GM23248 (cell line): ENCODE measurements around the gene AMBRA1. TPM values are rescaled to one million over a fixed set of nuclear protein-coding genes. Genes with fewer than 3 reads are reported as not detected.

Experiments
- DNase-seq: peaks from one replicate; pipeline ENCODE4 v3.0.0-alpha.2; 2015
- H2AFZ ChIP-seq: fragments of 200-600 bp; sonication (generic); 2 replicates; pipeline ENCODE4 v1.6.1; 2016; ENCODE audit warnings: antibody characterized with exemption
- H3F3A ChIP-seq: fragments of 200-600 bp; sonication (generic); 2 replicates; pipeline ENCODE4 v1.6.1; 2016; ENCODE audit warnings: mild to moderate bottlenecking, antibody characterized with exemption, mixed run types; ENCODE audit not compliant: insufficient read depth
- H3K27ac ChIP-seq: fragments of 200-600 bp; sonication (generic); 2 replicates; pipeline ENCODE4 v1.5.1; 2016; ENCODE audit warnings: mild to moderate bottlenecking
- H3K27me3 ChIP-seq: fragments of 200-600 bp; sonication (generic); replicated peaks from 2 replicates; pipeline ENCODE4 v1.6.1; 2016; ENCODE audit warnings: mild to moderate bottlenecking; ENCODE audit not compliant: insufficient read depth
- H3K36me3 ChIP-seq: fragments of 200-600 bp; sonication (generic); 2 replicates; pipeline ENCODE4 v1.6.1; 2016; ENCODE audit warnings: low read depth, mild to moderate bottlenecking
- H3K4me1 ChIP-seq: fragments of 200-600 bp; sonication (generic); 2 replicates; pipeline ENCODE4 v1.6.1; 2016; ENCODE audit warnings: mild to moderate bottlenecking; ENCODE audit not compliant: insufficient read depth
- H3K4me2 ChIP-seq: fragments of 200-600 bp; sonication (generic); one replicate; pipeline ENCODE4 v1.6.1; 2016; ENCODE audit warnings: mild to moderate bottlenecking; ENCODE audit not compliant: unreplicated experiment
- H3K4me3 ChIP-seq: fragments of 200-600 bp; sonication (generic); 2 replicates; pipeline ENCODE4 v1.5.1; 2016; ENCODE audit warnings: mild to moderate bottlenecking
- H3K79me2 ChIP-seq: fragments of 200-600 bp; sonication (generic); 2 replicates; pipeline ENCODE4 v1.6.1; 2016; ENCODE audit warnings: mild to moderate bottlenecking; ENCODE audit not compliant: insufficient read depth
- H3K9ac ChIP-seq: fragments of 200-600 bp; sonication (generic); 2 replicates; pipeline ENCODE4 v1.6.1; 2016; ENCODE audit warnings: mild to moderate bottlenecking
- H3K9me2 ChIP-seq: fragments of 200-600 bp; sonication (generic); 2 replicates; pipeline ENCODE4 v1.6.1; 2016; ENCODE audit warnings: mixed run types, mild to moderate bottlenecking, moderate library complexity; ENCODE audit not compliant: insufficient read depth
- H3K9me3 ChIP-seq: fragments of 200-600 bp; sonication (generic); one replicate; pipeline ENCODE4 v1.6.1; 2017; ENCODE audit warnings: low read depth
- H4K20me1 ChIP-seq: fragments of 200-600 bp; sonication (generic); 2 replicates; pipeline ENCODE4 v1.6.0; 2016; ENCODE audit not compliant: insufficient read depth
- EZH2 ChIP-seq: fragments of 200-600 bp; sonication (generic); IDR thresholded peaks from 2 replicates; pipeline ENCODE4 v1.6.1; 2018; ENCODE audit warnings: antibody characterized with exemption, mild to moderate bottlenecking; ENCODE audit not compliant: insufficient read depth, poor library complexity, severe bottlenecking
- EZH2phosphoT487 ChIP-seq: fragments of 200-600 bp; sonication (generic); IDR thresholded peaks from 2 replicates; pipeline ENCODE4 v1.6.1; 2018; ENCODE audit warnings: antibody characterized with exemption, moderate library complexity, mild to moderate bottlenecking, low read depth; ENCODE audit not compliant: insufficient read depth
- WGBS, 2 experiments: methylation state at CpG; one replicate each; pipeline ENCODE4 v1.1.6; 2015 to 2017; ENCODE audit warnings: low lambda C conversion rate in 2 of 2, low coverage in 1 of 2; ENCODE audit errors: missing lambda C conversion rate in 2 of 2; 5-methylcytosine and 5-hydroxymethylcytosine counted together
- in situ Hi-C: fragments of 300-500 bp; cut with MboI; formaldehyde crosslinking; loops from 2 replicates; pipeline ENCODE4 v1.15.0; 2020
- polyA plus RNA-seq: library from polyadenylated mRNA; unstranded; fragments of >200 nt; fragmentation: Nextera tagmentation; extraction: Ambion mirVana; gene quantifications from 2 replicates; pipeline ENCODE4 v1.2.1, GENCODE V29; 2016
- total RNA-seq: library from RNA; depleted of rRNA; stranded (reverse); fragments of >200 nt; shearing (Covaris generic); gene quantifications from 2 replicates; pipeline ENCODE4 v1.2.3, GENCODE V29; 2014

Gene AMBRA1
- total and polyA plus RNA-seq, 2 experiments from 2014 or later: 5.0 to 46.0 TPM

GRCh38 chr11:46457659-46458424 lies 136.0 kb downstream of the AMBRA1 start:
- in situ Hi-C loops: no loop called here
- no peak overlapping the region for H3K4me3 ChIP-seq
- no peak overlapping the region for H3K9ac ChIP-seq
- no peak overlapping the region for H2AFZ ChIP-seq
- H3K27me3 ChIP-seq: no peaks in the 10 kb centered on the region
- 91 to 98% methylated on average over 7 of the region's 7 CpGs for WGBS, 2 experiments
- no peaks in the 10 kb centered on the region for H3K4me1 ChIP-seq
- H3K9me3 ChIP-seq: no peaks in the 10 kb centered on the region
- 0 out of 2 replicates have a peak, but pooled peaks cover 3% of the 10 kb centered on the region for H4K20me1 ChIP-seq
- H3F3A ChIP-seq: no peaks in the 10 kb centered on the region
- H3K27ac ChIP-seq: no peak overlapping the region
- no peak for DNase-seq
- H3K36me3 ChIP-seq: no peaks in the 10 kb centered on the region
- H3K79me2 ChIP-seq: peaks cover 16% of the 10 kb centered on the region; the same call in 1 of the 2 replicates
- TF ChIP-seq EZH2: no peak
- no peak for TF ChIP-seq EZH2phosphoT487
- no peak overlapping the region for H3K4me2 ChIP-seq
- no peaks in the 10 kb centered on the region for H3K9me2 ChIP-seq

- Histone ChIP-seq H3K4me2 (no peak overlapping the region), H2AFZ (no peak overlapping the region), H3K27me3 (no peaks in the 10 kb centered on the region), H3K36me3 (no peaks in the 10 kb centered on the region), H3K9ac (no peak overlapping the region), H3K4me1 (no peaks in the 10 kb centered on the region), H3K27ac (no peak overlapping the region), H3K79me2 (peaks cover 16% of the 10 kb centered on the region; the same call in 1 of the 2 replicates), H3K9me3 (no peaks in the 10 kb centered on the region), H4K20me1 (0 out of 2 replicates have a peak, but pooled peaks cover 3% of the 10 kb centered on the region), H3K9me2 (no peaks in the 10 kb centered on the region), H3K4me3 (no peak overlapping the region), H3F3A (no peaks in the 10 kb centered on the region)
- no peak for TF ChIP-seq EZH2
- 91 to 93% methylated on average over 3 of the region's 3 CpGs for WGBS, 2 experiments
- in situ Hi-C loops: no loop called here
- DNase-seq: no peak
Measured at GRCh38 chr11:46457021-46457420, 136.8 kb downstream of the AMBRA1 start.

- H3K36me3 ChIP-seq: no peaks in the 10 kb centered on the region
- H3K9me3 ChIP-seq: no peaks in the 10 kb centered on the region
- H3K9me2 ChIP-seq: no peaks in the 10 kb centered on the region
- no peak overlapping the region for H3K9ac ChIP-seq
- TF ChIP-seq EZH2: no peak
- no peak for TF ChIP-seq EZH2phosphoT487
- 0 out of 2 replicates have a peak, but pooled peaks cover 3% of the 10 kb centered on the region for H4K20me1 ChIP-seq
- no peak overlapping the region for H2AFZ ChIP-seq
- peaks cover 16% of the 10 kb centered on the region; the same call in 1 of the 2 replicates for H3K79me2 ChIP-seq
- no peak for DNase-seq
- no peaks in the 10 kb centered on the region for H3K27me3 ChIP-seq
- no peaks in the 10 kb centered on the region for H3K4me1 ChIP-seq
- H3K4me2 ChIP-seq: no peak overlapping the region
- H3F3A ChIP-seq: no peaks in the 10 kb centered on the region
- H3K27ac ChIP-seq: no peak overlapping the region
- 62 to 63% methylated on average over 8 of the region's 8 CpGs for WGBS, 2 experiments
- no peak overlapping the region for H3K4me3 ChIP-seq
- in situ Hi-C loops: no loop called here
Measured at GRCh38 chr11:46456269-46457001, 137.4 kb downstream of the AMBRA1 start.

GRCh38 chr11:46455834-46456233 lies 138.0 kb downstream of the AMBRA1 start:
- peaks cover 13% of the 10 kb centered on the region; the same call in 1 of the 2 replicates for H3K79me2 ChIP-seq
- no peak overlapping the region for H3K27ac ChIP-seq
- no peaks in the 10 kb centered on the region for H3F3A ChIP-seq
- no peak for TF ChIP-seq EZH2
- TF ChIP-seq EZH2phosphoT487: no peak
- 0 out of 2 replicates have a peak, but pooled peaks cover 3% of the 10 kb centered on the region for H4K20me1 ChIP-seq
- no peaks in the 10 kb centered on the region for H3K4me1 ChIP-seq
- H3K9me2 ChIP-seq: no peaks in the 10 kb centered on the region
- no peak overlapping the region for H2AFZ ChIP-seq
- WGBS, 2 experiments: 39 to 53% methylated on average over 1 of the region's 1 CpG
- no peak overlapping the region for H3K4me2 ChIP-seq
- H3K36me3 ChIP-seq: no peaks in the 10 kb centered on the region
- H3K4me3 ChIP-seq: no peak overlapping the region
- no peaks in the 10 kb centered on the region for H3K9me3 ChIP-seq
- H3K27me3 ChIP-seq: no peaks in the 10 kb centered on the region
- no peak for DNase-seq
- no peak overlapping the region for H3K9ac ChIP-seq
- in situ Hi-C loops: no loop called here
